Fibroblast of the aortic adventitia (primary cell): ENCODE results near the gene MORC2. TPM values are rescaled to one million over a fixed set of nuclear protein-coding genes. Genes with fewer than 3 reads are reported as not detected.

Experiments used
- DNase-seq: peaks from one replicate; pipeline ENCODE4 v3.0.0-alpha.2; 2010; ENCODE audit warnings: low read depth
- H3K4me3 ChIP-seq: 2 replicates; pipeline ENCODE4 v1.5.1; 2011; ENCODE audit warnings: low read depth, mild to moderate bottlenecking, control low read depth, low read length, moderate library complexity
- total RNA-seq: library from RNA; depleted of rRNA; stranded (reverse); fragments of >200 nt; gene quantifications from 2 replicates; pipeline ENCODE4 v1.2.3, GENCODE V29; 2012; ENCODE audit warnings: low replicate concordance
- TF ChIP-seq, protein P1 (sequence below): IDR thresholded peaks from 2 replicates; pipeline ENCODE4 v1.5.1; 2011; ENCODE audit warnings: mild to moderate bottlenecking, low read length, control low read depth, inconsistent platforms; ENCODE audit not compliant: insufficient read depth

MORC2 gene
- total RNA-seq, 1 donor, result 17.7 TPM

DNA sequence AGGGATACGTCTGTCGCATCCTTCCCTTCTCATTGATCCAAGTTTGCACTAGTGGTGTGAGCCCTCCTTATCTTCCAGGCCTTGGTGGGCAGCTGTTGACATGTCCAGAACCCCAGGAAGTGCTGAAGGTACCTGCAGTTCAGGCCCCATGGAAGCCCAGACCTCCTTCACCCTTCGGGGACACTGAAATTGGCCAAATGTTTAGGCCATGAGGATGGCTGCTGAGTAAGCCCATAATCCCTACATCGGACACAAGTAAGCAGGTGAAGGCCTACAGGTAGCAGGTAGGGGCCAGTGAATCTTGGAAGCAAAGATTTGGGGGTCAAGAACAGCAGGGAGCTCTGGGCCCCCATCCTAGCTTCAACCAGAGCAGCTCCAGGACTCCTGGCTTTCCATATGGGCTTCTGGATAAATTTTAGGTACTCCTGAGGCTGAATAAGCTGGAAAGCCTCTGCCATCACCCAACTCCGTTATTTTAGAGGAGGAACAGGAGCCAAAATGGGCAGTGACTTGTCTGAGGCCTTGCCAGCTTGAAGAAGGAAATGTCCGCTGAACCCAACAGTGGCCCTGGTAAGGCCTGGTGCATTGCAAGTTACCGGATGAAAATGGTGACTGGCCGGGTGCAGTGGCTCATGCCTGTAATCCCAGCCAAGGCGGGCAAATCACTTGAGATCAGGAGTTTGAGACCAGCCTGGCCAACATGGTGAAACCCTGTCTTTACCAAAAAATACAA is 45.2 kb downstream of the MORC2 start:
- TF ChIP-seq, protein P1, sequence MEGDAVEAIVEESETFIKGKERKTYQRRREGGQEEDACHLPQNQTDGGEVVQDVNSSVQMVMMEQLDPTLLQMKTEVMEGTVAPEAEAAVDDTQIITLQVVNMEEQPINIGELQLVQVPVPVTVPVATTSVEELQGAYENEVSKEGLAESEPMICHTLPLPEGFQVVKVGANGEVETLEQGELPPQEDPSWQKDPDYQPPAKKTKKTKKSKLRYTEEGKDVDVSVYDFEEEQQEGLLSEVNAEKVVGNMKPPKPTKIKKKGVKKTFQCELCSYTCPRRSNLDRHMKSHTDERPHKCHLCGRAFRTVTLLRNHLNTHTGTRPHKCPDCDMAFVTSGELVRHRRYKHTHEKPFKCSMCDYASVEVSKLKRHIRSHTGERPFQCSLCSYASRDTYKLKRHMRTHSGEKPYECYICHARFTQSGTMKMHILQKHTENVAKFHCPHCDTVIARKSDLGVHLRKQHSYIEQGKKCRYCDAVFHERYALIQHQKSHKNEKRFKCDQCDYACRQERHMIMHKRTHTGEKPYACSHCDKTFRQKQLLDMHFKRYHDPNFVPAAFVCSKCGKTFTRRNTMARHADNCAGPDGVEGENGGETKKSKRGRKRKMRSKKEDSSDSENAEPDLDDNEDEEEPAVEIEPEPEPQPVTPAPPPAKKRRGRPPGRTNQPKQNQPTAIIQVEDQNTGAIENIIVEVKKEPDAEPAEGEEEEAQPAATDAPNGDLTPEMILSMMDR, result no peak
- no peak overlapping the region for H3K4me3 ChIP-seq
- no peak for DNase-seq

DNA sequence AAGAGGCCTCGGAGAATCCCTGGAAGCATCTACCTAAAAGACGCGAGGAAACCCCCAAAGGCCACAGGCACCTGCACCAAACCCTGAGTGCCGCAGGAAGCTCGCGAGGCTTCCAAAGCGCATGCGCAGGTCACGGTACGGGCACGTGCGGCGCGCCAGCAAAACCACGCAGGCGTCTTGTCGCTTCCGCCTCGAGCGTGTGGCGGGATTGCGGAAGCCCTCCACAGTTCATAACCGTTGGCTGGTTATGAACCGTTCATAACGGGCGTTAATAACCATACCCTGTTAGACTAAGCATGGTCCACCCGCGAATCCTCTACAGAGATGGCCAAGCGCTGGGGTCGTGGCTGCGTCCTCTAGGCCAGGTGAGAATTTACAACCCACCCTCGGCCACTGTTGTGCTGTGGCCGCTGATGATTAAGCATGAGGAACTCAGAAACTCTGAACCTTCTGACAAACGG is 46.4 kb downstream of the MORC2 start:
- peak overlapping the region; percentile 40 for H3K4me3 ChIP-seq
- TF ChIP-seq, protein P1, result no peak
- DNase-seq, result peak; percentile 35

DNA sequence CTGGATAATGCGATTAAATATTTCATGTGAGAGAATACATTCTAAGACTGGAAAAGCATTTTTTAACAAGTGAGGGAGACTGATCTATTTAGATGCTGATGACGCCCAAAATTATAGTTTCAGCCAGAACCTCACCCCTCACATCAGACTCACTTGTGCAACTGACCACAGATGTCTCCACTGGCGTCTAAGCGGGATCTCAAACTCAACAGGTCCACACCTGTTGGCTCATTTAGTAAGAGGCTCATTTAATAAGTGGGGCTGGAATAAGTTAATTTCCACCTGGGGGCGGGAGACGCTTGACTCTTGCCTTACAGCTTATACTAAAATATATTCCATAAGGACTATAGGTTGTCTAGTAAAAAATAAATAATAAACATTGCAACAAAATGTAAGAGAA is 47.5 kb downstream of the MORC2 start:
- no peak overlapping the region for H3K4me3 ChIP-seq
- TF ChIP-seq, protein P1, result no peak

DNA sequence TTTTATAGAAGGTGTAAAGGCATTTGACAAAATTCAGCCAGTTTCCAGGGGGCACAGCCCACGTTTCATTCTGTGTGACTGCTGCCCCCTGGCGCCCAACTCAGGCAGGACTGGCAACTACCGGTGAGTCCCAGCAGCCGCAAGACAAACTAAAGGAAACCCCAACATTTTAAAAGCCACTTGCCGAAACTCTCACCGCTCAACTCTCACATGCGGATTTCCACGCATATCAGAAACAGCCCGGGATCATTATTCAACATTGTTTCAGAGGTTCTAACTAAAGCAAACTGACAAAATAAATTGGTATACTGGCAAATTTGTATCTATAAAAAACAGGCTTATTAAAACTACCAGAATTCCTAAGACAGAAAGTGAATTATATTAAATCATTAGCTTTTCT is 48.2 kb downstream of the MORC2 start:
- H3K4me3 ChIP-seq, result no peak overlapping the region
- DNase-seq, result peak; percentile 66
- TF ChIP-seq, protein P1, result peak; percentile 91

More for the DNA sequence above, 47.5 kb downstream of the MORC2 start:
- DNase-seq, result peak; percentile 3

DNA sequence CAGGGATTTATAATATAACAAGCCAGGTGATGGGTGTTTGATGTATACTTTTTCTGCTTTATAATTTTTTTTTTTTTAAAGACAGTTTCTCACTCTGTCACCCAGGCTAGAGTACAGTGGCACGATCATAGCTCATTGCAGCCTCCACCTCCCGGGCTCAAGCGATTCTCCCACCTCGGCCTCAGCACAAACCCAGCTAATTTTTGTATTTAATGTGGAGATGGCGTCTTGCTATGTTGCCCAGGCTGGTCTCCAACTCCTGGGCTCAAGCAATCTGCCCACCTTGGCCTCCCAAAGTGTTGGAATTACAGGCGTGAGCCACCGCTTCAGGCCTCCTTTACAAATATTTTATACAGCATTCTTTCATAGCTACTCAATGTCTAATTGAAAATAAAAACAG is 48.6 kb downstream of the MORC2 start:
- TF ChIP-seq, protein P1, result no peak
- H3K4me3 ChIP-seq, result no peak overlapping the region
- no peak for DNase-seq

DNA sequence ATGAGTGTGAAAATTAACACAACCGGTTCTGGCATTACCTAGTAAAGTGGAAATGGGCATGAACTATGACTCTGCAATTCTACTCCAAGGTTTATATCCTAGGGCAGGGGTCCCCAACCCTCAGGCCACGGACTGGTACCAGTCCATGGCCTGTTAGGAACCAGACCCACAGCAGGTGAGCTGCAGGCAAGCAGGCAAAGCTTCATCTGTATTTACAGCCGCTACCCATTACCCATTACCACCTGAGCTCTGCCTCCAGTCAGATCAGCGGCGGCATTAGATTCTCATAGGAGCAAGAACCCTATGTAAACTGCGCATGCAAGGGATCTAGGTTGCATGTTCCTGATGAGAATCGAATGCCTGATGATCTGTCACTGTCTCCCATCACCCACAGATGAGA is 49.8 kb downstream of the MORC2 start:
- TF ChIP-seq, protein P1, result no peak
- DNase-seq, result no peak
- no peak overlapping the region for H3K4me3 ChIP-seq

DNA sequence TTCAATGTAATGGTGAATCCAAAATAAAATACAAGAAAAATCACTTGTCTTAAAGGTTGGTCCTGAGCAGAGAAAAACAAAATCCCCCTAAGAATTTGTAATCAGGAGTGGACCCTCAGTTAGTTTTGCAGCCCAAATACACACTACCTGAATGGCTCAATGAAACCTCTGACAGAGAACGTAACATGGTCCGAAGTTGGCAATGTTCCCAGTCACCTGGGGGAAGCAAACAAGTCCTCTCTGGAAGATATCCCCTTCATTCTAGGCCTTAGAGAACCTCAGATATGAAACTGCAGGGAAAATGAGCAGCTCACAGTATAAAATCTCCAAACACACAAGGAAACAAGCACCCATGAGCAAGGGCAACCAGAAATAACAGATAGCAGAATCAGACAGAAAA is 58.2 kb downstream of the MORC2 start:
- H3K4me3 ChIP-seq, result no peak overlapping the region
- TF ChIP-seq, protein P1, result no peak
- no peak for DNase-seq
